GM18861 (cell line): ENCODE data around the gene SYNPO.

Source experiments
- ATAC-seq: cut with Tn5 transposase; IDR thresholded peaks from one replicate; pipeline ENCODE4 v1.9.1; 2021; ENCODE audit not compliant: unreplicated experiment

Gene SYNPO

GRCh38 chr5:150607991-150608390 lies 32.5 kb upstream of the SYNPO start:
- ATAC-seq: no peak

GRCh38 chr5:150608991-150609390 lies 31.5 kb upstream of the SYNPO start:
- ATAC-seq: no peak

- no peak for ATAC-seq
These were observed 30.4 kb upstream of the SYNPO start for GRCh38 chr5:150609843-150610584.

- ATAC-seq: no peak
These were observed 29.4 kb upstream of the SYNPO start for GRCh38 chr5:150611026-150611425.

GRCh38 chr5:150612405-150612804 lies 28.1 kb upstream of the SYNPO start:
- no peak for ATAC-seq

GRCh38 chr5:150612905-150613670 lies 27.4 kb upstream of the SYNPO start:
- ATAC-seq: no peak

GRCh38 chr5:150613991-150614660 lies 26.3 kb upstream of the SYNPO start:
- no peak for ATAC-seq

- no peak for ATAC-seq
These were observed 25.8 kb upstream of the SYNPO start for GRCh38 chr5:150614661-150615060.

- ATAC-seq: no peak
These were observed 25.2 kb upstream of the SYNPO start for GRCh38 chr5:150615141-150615699.

GRCh38 chr5:150616024-150616470 lies 24.4 kb upstream of the SYNPO start:
- ATAC-seq: no peak

- no peak for ATAC-seq
These were observed 24.0 kb upstream of the SYNPO start for GRCh38 chr5:150616506-150616905.

GRCh38 chr5:150618163-150618562 lies 22.3 kb upstream of the SYNPO start:
- ATAC-seq: no peak

- ATAC-seq: no peak
These were observed 21.7 kb upstream of the SYNPO start for GRCh38 chr5:150618588-150619281.

- ATAC-seq: no peak
These were observed 20.9 kb upstream of the SYNPO start for GRCh38 chr5:150619359-150620230.

- no peak for ATAC-seq
These were observed 19.2 kb upstream of the SYNPO start for GRCh38 chr5:150621301-150621700.

GRCh38 chr5:150622157-150622556 lies 18.3 kb upstream of the SYNPO start:
- no peak for ATAC-seq

GRCh38 chr5:150623152-150623877 lies 17.1 kb upstream of the SYNPO start:
- no peak for ATAC-seq

GRCh38 chr5:150623878-150624216 lies 16.6 kb upstream of the SYNPO start:
- no peak for ATAC-seq
